Measurements from ENCODE around the gene STK36. TPM values are rescaled to one million over a fixed set of nuclear protein-coding genes. Genes with fewer than 3 reads are reported as not detected.

The STK36 gene, protein sequence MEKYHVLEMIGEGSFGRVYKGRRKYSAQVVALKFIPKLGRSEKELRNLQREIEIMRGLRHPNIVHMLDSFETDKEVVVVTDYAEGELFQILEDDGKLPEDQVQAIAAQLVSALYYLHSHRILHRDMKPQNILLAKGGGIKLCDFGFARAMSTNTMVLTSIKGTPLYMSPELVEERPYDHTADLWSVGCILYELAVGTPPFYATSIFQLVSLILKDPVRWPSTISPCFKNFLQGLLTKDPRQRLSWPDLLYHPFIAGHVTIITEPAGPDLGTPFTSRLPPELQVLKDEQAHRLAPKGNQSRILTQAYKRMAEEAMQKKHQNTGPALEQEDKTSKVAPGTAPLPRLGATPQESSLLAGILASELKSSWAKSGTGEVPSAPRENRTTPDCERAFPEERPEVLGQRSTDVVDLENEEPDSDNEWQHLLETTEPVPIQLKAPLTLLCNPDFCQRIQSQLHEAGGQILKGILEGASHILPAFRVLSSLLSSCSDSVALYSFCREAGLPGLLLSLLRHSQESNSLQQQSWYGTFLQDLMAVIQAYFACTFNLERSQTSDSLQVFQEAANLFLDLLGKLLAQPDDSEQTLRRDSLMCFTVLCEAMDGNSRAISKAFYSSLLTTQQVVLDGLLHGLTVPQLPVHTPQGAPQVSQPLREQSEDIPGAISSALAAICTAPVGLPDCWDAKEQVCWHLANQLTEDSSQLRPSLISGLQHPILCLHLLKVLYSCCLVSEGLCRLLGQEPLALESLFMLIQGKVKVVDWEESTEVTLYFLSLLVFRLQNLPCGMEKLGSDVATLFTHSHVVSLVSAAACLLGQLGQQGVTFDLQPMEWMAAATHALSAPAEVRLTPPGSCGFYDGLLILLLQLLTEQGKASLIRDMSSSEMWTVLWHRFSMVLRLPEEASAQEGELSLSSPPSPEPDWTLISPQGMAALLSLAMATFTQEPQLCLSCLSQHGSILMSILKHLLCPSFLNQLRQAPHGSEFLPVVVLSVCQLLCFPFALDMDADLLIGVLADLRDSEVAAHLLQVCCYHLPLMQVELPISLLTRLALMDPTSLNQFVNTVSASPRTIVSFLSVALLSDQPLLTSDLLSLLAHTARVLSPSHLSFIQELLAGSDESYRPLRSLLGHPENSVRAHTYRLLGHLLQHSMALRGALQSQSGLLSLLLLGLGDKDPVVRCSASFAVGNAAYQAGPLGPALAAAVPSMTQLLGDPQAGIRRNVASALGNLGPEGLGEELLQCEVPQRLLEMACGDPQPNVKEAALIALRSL (N-terminal part only)
- 10 to 100 TPM; 17.8 to 36.7 TPM for total RNA-seq

DNA sequence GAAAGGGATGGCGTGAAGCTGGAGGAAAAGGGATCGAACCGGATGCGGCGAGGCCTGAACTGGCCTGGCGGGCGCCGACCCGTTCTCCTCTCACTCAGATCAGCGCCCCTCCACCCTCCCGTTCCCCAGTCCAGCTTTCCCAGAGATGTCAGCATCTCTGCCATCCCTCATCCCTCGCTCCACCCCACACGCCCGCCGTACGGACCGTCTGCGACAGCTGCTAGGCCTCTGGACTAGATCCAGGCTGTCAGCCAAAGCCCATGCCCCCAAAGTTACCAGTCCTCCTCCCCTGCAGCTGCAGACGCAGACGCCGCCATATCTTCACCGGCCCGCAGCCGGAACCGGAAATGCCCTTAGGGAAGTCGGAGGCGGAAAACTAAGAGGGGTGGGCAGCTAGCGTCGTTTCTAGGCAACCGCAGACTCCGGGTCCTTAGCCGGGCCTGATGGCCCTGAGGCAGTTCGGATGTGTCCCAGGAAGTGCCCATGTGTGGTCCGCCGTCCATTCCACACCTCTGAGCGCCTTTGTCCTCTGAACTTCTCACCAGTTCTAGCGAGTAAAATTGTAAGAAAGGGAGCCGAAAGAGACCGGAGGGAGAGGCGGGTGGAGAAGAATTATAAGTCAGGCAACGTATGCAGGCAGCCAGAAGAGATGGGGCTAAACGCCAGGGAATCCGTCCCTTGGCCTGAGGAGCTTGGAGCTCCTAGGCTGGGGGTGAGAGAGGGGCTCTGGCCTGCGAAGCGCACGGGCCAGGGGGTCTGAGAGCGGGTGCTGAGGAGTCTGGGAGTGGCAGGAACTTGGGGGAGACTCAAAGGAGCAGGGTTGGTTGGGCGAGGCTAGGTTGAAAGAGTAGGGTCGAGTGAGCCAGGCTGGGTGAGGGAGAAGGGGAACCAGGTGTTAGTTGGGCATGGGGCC, at the start of gene STK36, which contains the start of gene RNF25:
Gene STK36 (plus strand): TSS at position 433 of the 913 bp plus-strand sequence. CDS start 744 bp downstream, outside the sequence.
Gene RNF25 (minus strand): TSS at position 349 of the 913 bp plus-strand sequence. CDS start 32 bp downstream, at position 317.
- TF ChIP-seq, protein P1, sequence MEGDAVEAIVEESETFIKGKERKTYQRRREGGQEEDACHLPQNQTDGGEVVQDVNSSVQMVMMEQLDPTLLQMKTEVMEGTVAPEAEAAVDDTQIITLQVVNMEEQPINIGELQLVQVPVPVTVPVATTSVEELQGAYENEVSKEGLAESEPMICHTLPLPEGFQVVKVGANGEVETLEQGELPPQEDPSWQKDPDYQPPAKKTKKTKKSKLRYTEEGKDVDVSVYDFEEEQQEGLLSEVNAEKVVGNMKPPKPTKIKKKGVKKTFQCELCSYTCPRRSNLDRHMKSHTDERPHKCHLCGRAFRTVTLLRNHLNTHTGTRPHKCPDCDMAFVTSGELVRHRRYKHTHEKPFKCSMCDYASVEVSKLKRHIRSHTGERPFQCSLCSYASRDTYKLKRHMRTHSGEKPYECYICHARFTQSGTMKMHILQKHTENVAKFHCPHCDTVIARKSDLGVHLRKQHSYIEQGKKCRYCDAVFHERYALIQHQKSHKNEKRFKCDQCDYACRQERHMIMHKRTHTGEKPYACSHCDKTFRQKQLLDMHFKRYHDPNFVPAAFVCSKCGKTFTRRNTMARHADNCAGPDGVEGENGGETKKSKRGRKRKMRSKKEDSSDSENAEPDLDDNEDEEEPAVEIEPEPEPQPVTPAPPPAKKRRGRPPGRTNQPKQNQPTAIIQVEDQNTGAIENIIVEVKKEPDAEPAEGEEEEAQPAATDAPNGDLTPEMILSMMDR (IDR thresholded peaks at IDR 0.05) = no peak
- peak within 1 kb of the TSS; percentile 72 for H3K4me3 ChIP-seq
- H3K27ac ChIP-seq = peak within 1 kb of the TSS; percentile 51
- H3K9me3 ChIP-seq = no peaks in the 10 kb centered on the region
- no peaks in the 10 kb centered on the region for H3K27me3 ChIP-seq
- peaks cover 10% of the 10 kb centered on the region for H3K4me1 ChIP-seq
- peak; percentile 86 for DNase-seq
- H3K36me3 ChIP-seq = no peaks in the 10 kb centered on the region
- H3K9ac ChIP-seq (ENCODE audit: low read depth in 2 of 2, low read length in 2 of 2) = peak within 1 kb of the TSS; percentile 71 to 79
- intact Hi-C loops (cut with DNase I) = no loop called here

DNA sequence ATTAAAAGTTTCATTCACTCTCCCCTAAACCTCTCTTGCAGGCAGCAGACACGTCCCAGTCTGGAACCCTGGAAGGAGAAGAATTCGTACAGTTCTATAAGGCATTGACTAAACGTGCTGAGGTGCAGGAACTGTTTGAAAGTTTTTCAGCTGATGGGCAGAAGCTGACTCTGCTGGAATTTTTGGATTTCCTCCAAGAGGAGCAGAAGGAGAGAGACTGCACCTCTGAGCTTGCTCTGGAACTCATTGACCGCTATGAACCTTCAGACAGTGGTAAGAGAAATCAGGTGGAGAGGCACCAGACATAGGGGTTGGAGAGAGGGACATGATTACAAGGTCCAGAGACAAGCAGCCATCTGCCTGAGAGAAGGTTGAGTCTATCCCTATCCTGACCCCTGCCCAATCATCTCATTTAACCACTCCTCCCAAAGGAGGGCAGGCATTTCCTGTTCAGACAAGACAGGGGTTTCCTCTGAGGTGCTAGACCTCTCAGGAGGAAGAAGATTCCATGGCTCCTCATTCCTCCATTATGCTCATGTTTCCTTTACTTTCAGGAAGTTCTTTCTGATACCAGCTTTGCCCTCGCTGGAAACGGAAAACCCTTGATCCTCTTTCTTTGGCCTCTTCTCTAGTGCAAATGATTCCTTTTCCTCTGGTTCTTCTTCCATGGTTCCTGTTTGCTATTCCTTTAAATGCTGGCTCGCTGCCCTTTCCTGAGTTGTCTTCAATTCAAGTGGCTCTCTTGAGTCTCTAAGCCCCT, 49.1 kb upstream of the STK36 start:
- intact Hi-C loops (cut with DNase I) = no loop called here
- Histone ChIP-seq H3K4me1 (no peaks in the 10 kb centered on the region), H3K9ac (ENCODE audit: low read depth in 2 of 2, low read length in 2 of 2) (no peak overlapping the region), H3K4me3 (no peak overlapping the region), H3K27me3 (no peaks in the 10 kb centered on the region), H3K27ac (no peak overlapping the region), H3K9me3 (no peaks in the 10 kb centered on the region), H3K36me3 (no peaks in the 10 kb centered on the region)
- TF ChIP-seq, protein P1 (IDR thresholded peaks at IDR 0.05) = no peak
- DNase-seq = no peak

DNA sequence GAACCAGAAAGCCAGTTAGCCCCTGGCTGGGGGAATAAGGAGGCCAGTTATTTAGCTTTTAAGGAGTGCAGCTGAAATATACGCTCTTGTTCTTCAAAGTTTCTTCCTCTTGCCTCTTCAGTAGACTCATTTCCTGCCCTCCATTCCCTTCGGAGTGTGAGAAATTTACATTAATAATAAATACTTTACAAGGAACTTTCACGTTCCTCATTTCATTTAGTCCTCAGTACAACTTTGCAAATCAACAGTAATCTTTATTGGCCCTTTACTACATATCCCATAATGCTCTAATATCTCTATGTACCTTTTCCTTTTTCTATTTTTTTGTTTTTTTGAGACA, 48.5 kb upstream of the STK36 start:
- no peaks in the 10 kb centered on the region for H3K9me3 ChIP-seq
- H3K27me3 ChIP-seq = no peaks in the 10 kb centered on the region
- no peak overlapping the region for H3K9ac ChIP-seq (ENCODE audit: low read depth in 2 of 2, low read length in 2 of 2)
- no peaks in the 10 kb centered on the region for H3K4me1 ChIP-seq
- no peak overlapping the region for H3K4me3 ChIP-seq
- H3K27ac ChIP-seq = no peak overlapping the region
- no peaks in the 10 kb centered on the region for H3K36me3 ChIP-seq
- TF ChIP-seq, protein P1 (IDR thresholded peaks at IDR 0.05) = no peak
- no peak for DNase-seq
- intact Hi-C loops (cut with DNase I) = no loop called here

DNA sequence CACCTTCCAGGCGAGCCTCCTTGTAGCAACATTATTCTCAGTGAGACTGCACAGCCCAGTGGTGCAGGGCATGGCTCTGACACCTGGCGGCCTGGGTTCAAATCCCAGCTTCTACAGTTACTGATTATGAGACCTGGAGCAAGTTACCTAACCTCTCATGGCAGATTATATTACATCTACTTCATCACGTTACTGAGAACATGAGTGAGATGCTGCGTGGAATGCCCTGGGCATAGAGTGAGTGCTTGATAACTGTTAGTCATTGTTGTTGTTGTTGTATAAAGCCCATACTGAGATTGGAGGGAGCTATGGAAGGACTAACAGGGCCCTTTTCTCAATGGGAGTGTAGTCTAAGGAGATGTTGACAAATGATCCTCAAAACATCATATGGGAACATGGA, 45.5 kb upstream of the STK36 start:
- no peak overlapping the region for H3K9ac ChIP-seq (ENCODE audit: low read depth in 2 of 2, low read length in 2 of 2)
- TF ChIP-seq, protein P1 (IDR thresholded peaks at IDR 0.05) = no peak
- DNase-seq = no peak
- H3K27ac ChIP-seq = no peak overlapping the region
- no peaks in the 10 kb centered on the region for H3K4me1 ChIP-seq
- no peak overlapping the region for H3K4me3 ChIP-seq
- H3K27me3 ChIP-seq = no peaks in the 10 kb centered on the region
- intact Hi-C loops (cut with DNase I) = no loop called here
- no peaks in the 10 kb centered on the region for H3K36me3 ChIP-seq
- no peaks in the 10 kb centered on the region for H3K9me3 ChIP-seq

Data from colonic mucosa (tissue), 4 donors.